ENCODE results near the gene TOX2.

GRCh38 chr20:43968341-43969000, 53.8 kb downstream of the TOX2 start:
- no peak for TF ChIP-seq CTCF (IDR thresholded peaks at IDR 0.05 in 8 of 11, conservative IDR thresholded peaks at IDR 0.05 in 3 of 11)
- TF ChIP-seq POLR2A (IDR thresholded peaks at IDR 0.05): no peak
- TF ChIP-seq POLR2AphosphoS5 (IDR thresholded peaks at IDR 0.05): no peak
